H1 (cell line): ENCODE data around the gene MESD. TPM values are rescaled to one million over a fixed set of nuclear protein-coding genes. Genes with fewer than 3 reads are reported as not detected.

Experiments
- CTCF ChIP-seq, 3 experiments: IDR thresholded peaks; 1 replicate in 2 of 3; 2 replicates in 1 of 3; pipeline versions ENCODE4 v1.5.1 to v1.6.1; 2011; ENCODE audit warnings: low read length in 3 of 3, mild to moderate bottlenecking in 3 of 3, inconsistent platforms in 2 of 3, low read depth in 1 of 3, moderate library complexity in 1 of 3; ENCODE audit not compliant: insufficient read depth in 1 of 3; ENCODE audit errors: control extremely low read depth in 1 of 3
- RFX5 ChIP-seq: IDR thresholded peaks from 2 replicates; pipeline ENCODE4 v1.6.1; 2011; ENCODE audit warnings: low read depth, low read length, improper control_type of control experiment, borderline replicate concordance
- SP2 ChIP-seq: IDR thresholded peaks from 2 replicates; pipeline ENCODE4 v1.6.1; 2012; ENCODE audit warnings: mild to moderate bottlenecking, low read length, inconsistent platforms
- TEAD4 ChIP-seq: IDR thresholded peaks from 2 replicates; pipeline ENCODE4 v1.6.1; 2012; ENCODE audit warnings: low read depth, low read length, inconsistent platforms, mixed read lengths
- YY1 ChIP-seq: IDR thresholded peaks from 2 replicates; pipeline ENCODE4 v1.6.1; 2011; ENCODE audit warnings: low read depth, mild to moderate bottlenecking, low read length
- polyA plus RNA-seq, 7 experiments: library from polyadenylated mRNA; depleted of rRNA in 3 of 7; stranded (reverse) in 5 of 7; unstranded in 2 of 7; fragments of >200 nt in 5 of 7; fragments of 200-250 nt in 2 of 7; gene quantifications; 1 replicate in 5 of 7; 2 replicates in 1 of 7; 4 replicates in 1 of 7; pipeline versions ENCODE4 v1.2.1 to v1.2.3, GENCODE V29; 2011 to 2013; ENCODE audit warnings: missing spikeins in 2 of 7, mixed read lengths in 2 of 7
- total RNA-seq: library from RNA; stranded (reverse); fragmentation: NEBNext Ultra II Directional; extraction: Animal tissue kit (Norgen Biotek cat#: 25700); gene quantifications from 2 replicates; pipeline ENCODE4 v1.2.1, GENCODE V29; 2021

Gene MESD
- total and polyA plus RNA-seq, 2 of the 8 experiments (the other 6 are each of a cell fraction or from before 2014, with no cell fraction given): 11.0 to 28.3 TPM

- TF ChIP-seq CTCF (IDR thresholded peaks at IDR 0.05; ENCODE audit: control extremely low read depth in 1 of 3, insufficient read depth in 1 of 3, low read depth in 1 of 3, low read length in 3 of 3): no peak
- TF ChIP-seq YY1: no peak
- TF ChIP-seq TEAD4: no peak
- TF ChIP-seq SP2: no peak
- no peak for TF ChIP-seq RFX5
- TF ChIP-seq, all 59 proteins: peak for 0
These were observed 40.8 kb downstream of the MESD start (continued) for GRCh38 chr15:80948651-80949292.
